Measurements from ENCODE around the gene CNTROB.

Gene CNTROB

GRCh38 chr17:7903154-7904103, 28.6 kb upstream of the CNTROB start:
- no peak for DNase-seq

- DNase-seq: no peak
Observed at GRCh38 chr17:7909089-7909488, 22.9 kb upstream of the CNTROB start.

DNA sequence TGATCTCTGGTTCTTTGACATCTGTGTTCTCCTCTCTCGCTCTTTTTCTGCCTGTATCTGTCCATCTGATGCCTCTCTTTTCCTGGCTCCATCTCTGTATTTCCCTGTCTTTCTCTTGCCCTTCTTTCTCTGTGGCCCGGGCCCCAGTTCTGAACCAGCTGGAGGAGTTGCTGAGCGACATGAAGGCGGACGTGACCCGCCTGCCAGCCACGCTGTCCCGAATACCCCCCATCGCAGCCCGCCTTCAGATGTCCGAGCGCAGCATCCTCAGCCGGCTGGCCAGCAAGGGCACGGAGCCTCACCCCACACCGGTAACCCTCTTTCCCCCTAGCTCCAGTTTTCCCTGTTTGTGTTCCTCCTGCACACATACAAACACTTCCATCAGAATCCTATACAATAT, 21.7 kb upstream of the CNTROB start:
- no peak for DNase-seq

DNA sequence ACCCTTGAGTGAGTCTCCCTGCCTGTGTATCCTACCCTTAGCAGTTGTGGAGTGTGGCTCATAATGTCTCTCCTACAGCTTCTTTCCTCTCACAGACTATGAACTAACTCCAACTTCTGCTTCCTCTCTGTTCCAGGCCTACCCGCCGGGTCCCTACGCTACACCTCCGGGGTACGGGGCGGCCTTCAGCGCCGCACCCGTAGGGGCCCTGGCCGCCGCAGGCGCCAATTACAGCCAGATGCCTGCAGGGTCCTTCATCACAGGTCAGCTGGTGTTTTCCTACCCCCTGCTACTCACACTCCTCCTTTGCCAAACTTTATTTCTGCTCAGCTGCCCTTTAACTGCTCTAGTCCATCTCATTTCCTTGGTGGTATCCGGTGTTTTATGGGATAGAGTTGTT, 21.3 kb upstream of the CNTROB start:
- DNase-seq: no peak

DNA sequence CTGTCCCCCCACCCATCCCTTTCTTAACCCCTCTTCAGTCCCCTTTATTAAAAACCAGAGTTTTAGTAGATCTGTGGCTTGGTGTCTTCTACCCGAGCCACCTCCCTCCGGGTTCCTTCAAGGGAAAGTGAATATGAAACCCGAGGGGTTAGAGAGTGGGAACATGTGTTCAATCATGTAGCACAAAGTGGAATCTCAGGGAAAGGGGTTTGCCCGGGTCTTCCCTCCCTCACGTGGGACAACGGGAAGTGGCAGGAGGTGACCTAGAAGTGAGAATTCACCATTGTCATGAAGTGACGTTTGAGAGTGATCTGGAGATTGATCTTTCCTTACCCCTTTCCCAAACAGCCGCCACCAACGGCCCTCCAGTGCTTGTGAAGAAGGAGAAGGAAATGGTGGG, 20.9 kb upstream of the CNTROB start:
- no peak for DNase-seq

DNA sequence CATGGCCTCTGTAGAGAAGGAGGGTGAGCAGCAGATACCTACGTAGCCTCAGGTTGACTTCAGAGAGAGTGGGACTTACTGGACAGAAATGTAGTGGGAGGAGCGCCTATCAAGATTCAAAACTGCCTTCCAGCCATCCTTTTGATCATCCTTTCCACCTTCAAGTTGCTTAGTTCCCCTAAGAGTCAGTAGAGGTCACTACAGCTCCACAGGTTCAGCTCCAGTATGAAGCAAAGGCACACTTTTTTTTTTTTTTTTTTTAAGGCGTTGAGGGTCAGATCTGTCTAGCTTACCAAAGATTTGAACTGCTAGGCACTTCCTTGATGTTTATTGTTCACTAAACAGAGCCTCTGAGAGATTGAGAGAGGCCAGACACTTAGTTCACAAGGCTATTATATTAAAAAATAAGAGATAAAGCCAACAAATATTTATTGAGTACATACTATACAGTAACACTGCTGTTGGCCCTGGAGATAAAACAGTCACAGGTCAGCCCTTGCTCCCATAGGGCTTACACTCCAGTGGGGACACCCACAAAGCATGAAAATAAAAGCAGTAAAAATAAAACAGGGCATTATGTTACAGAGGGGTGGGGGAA, 19.0 kb upstream of the CNTROB start:
- no peak for DNase-seq

GRCh38 chr17:7915179-7915610, 16.8 kb upstream of the CNTROB start:
- DNase-seq: peak; percentile 34

DNA sequence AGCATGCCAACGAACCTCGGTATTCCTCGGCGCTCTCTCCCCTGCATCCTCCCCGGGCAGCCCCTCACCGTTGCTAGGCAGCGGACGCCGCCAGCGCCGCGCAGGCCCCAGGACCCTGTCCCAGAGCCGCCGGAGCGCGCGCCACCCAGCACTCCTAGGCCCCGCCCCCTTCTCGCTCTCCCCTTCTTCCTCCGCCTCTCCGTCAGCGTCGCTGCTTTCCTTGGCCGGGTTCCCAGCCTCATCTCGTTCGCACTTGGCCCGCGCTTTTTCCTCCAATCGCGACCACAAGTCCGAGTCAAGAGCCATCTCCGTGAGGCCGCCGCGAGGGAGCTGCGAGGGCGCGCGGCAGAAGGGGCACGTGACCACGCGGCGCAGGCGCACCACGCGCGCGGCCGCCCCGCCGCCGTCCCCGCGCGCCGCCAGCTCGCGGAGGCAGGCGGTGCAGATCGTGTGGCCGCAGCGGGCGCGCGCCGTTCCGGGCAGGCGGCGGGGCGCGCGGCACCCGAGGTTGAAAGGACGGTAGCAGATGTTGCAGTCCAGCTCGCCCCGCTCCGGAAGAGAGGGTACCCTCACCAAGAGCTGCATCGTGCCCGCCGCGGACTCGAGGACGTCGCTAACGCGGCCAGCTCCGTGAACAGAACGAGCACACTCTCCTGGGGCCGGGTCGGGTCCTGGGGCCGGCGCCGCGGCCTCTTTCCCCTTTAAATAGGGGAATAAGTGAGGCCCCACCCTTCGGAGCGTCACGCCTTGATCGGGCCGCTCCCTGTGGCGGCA, 16.2 kb upstream of the CNTROB start, which contains the start of gene RNF227:
TSS of gene RNF227 (minus strand) at position 679 of the 774 bp plus-strand sequence. CDS start at position 585, 94 bp downstream.
- peak; percentile 68 for DNase-seq

GRCh38 chr17:7916385-7916682, 15.7 kb upstream of the CNTROB start:
- no peak for DNase-seq

DNA sequence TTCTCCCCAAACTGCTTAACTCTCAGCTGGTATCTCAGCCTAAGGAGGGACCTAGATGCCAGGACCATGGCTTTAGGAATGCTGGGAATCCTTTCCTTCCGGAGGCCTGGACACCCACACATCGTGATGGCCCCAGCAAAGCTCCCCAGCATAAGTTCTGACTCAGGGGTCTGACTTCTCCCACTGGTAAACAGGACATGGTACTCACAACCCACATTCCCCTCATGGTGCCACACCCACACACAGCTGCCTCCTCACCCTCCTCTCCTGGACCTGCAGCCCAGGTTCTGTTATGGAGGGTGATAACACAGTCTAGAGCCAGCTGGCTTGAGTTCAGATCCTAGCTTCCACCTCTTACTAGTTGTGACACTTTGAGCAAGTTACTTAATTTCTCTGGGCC, 15.2 kb upstream of the CNTROB start:
- no peak for DNase-seq

DNA sequence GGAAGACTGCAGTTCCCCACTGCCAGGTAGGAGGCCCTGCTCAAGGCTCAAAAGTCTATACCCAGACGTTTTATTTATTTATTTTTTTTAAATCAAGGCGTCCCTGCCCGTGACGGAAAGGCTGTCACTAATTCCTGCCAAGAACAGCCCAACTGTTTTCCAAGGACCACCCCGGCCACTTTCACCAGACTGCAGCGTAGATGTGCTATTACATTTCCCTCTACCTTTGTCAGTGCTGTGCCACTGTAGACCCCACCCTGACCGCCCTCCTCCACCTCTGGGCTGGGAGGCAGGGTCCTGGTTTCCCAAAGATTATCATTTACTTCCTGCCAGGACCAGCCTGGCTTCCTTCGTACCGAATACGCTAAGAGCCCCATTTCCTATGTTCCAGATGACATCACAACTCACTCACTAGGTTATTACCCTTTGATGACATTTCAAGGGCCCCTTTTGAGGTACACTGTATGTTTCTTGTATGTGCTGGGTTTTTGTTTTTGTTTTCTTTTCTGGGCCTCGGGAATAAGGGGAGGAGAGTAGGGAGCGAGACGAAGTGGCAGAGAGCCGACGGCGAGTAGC, 9.6 kb upstream of the CNTROB start:
- no peak for DNase-seq

GRCh38 chr17:7922845-7923628, 9.0 kb upstream of the CNTROB start:
- no peak for DNase-seq

GRCh38 chr17:7927596-7927995, 4.4 kb upstream of the CNTROB start:
- no peak for DNase-seq

DNA sequence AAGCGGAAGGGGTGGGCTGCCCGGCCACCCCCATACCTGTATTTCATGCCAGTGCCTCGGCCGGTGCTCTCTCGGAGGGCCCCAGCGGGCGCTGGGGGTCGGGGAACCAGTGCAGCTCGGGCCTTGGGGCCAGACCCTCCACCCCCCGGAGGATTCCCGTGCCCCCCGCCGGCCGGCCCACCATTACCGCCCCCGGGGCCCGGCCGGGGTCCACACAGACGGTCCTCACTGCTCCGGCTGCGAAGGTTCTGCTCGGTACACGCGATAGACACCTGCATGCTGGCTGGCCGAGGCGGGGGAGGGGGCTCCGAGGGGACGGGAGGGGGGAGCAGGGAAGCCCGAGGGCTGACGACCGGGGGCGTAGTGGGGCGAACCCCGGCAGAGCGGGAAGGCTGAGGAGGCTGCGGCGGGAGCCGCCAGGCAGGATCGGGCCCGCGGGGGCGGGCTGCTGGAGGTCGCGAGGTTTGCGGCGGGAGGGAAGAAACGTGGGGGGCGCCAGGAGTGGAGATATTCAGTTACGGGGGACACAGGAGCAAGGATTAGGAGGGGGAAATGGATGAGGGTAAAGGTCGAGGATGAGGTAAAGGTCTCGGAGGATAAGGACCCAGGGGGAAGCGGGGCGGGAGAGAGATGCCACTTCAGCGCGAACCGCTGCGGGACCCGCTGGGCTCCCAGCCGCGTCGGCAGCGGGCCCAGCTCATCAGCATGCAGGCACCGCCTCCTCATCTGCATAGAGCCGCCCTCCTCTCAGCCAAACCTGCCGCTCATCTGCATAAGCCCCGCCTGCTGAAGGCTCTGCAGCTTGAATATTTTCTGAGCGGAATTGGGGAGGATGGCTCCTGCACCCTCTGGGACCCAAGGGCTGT, 2.6 kb upstream of the CNTROB start, which contains the start of gene KCNAB3:
TSS of gene KCNAB3 (minus strand) at position 699 of the 866 bp plus-strand sequence. CDS start at position 278, 421 bp downstream.
- DNase-seq: no peak

DNA sequence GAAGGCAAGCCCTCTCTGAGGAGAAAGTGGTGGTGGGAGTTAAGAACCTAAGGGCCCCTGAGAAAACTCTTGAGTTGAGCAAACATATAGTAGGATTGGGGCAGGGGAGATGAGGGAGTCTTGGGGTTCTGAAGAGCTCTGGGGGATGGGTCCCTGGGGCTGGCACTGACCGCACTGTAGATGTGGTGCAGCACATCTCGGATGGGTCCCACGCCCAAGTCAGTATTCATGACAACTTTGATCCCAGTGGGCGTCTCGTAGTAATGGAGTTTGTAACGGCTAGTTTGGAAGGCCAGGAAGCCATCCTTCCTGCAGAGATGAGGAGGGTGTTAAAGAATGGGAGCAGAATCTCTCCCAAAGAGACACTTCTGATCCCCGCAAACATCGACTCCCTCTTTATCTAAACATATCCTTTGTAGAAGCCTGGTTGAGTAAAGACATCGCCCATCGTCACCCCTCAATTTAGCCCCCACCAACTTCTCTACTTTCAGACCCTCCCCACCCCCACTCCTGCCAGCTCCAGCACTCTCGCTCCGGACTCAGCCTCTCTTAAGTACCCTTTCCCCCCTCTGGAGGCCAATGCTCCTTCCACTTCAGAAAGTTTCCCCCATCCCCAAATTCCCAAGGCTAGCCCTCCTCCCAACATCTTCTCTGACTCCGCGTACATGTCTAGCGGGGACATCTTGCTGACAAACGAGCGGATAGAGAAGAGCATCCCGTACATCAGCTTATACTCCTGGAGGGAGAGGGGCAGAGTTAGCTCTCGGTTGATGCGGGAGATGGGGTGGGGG, 970 bp upstream of the CNTROB start:
- no peak for DNase-seq

- DNase-seq: no peak
Observed at GRCh38 chr17:7932483-7932891, 481 bp downstream of the CNTROB start.

- DNase-seq: no peak
Observed at GRCh38 chr17:7932949-7933348, 943 bp downstream of the CNTROB start.

DNA sequence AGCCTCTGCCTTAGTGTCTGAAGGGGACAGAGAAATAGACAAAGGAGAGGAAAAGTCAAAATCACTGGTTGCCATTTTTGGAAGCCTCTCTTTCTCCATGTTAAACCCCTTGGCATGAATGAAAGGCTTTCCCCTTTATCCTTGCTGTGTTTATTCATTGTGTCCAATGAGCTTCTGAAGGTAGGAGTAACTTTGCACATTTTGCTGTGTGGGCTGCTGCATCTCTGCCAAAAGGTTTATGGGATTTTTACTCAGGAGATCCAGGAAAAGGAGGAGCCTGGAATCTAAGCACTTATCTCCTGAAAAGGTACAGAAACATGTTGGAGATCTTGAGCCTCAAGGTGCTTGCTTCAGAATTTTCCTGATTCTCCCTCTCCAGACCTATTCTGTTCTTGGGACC, 3.9 kb downstream of the CNTROB start:
- DNase-seq: no peak

DNA sequence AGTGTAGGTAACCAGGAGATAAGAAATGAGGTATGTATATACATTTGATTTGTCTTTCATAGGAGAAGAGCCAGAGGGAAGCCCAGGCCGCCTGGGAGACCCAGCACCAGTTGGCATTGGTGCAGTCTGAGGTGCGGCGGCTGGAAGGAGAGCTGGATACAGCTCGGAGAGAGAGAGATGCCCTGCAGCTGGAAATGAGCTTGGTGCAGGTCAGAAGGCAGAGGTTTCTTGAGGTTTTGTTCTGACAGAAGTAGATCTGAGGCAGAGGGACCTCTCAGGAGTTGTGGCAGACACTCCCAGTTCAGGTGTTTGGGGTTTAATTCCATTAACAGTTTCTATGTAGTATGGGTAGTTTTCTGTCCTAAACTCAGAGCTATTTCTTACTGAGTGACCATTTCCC, 8.0 kb downstream of the CNTROB start:
- no peak for DNase-seq

DNA sequence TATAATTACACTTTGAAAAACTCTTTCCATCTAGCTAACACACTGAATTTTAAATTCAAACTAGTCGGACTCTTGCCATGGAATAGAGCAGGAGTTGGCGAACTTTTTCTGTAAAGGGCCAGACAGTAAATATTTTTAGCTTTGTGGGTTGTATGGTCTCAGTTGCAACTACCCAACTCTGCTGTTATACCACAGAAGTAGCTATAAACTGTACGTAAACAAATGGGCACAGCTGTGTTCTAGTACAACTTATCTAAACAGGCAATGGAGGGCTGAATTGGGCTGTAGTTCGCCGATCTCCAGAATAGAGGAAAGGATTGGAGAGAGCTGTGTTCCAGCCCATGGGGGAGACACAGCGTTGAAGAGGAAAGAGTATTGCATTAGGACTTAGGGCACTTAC, 8.7 kb downstream of the CNTROB start:
- DNase-seq: no peak
